BE2C (cell line): ENCODE measurements around the gene ISOC2.

Source experiments
- DNase-seq: peaks from one replicate; pipeline ENCODE4 v3.0.0-alpha.2; 2020
- H3K27me3 ChIP-seq: fragments of 250-450 bp; sonication (Bioruptor Pico); 2 replicates; pipeline ENCODE4 v1.5.1; 2020; ENCODE audit warnings: mild to moderate bottlenecking
- H3K36me3 ChIP-seq: fragments of 250-450 bp; sonication (Bioruptor Pico); 2 replicates; pipeline ENCODE4 v1.5.1; 2020; ENCODE audit warnings: mild to moderate bottlenecking
- H3K4me1 ChIP-seq: fragments of 250-450 bp; sonication (Bioruptor Pico); 2 replicates; pipeline ENCODE4 v1.5.1; 2020
- H3K4me3 ChIP-seq: 2 replicates; pipeline ENCODE4 v1.5.1; 2011; ENCODE audit warnings: low read depth, low read length
- H3K9me3 ChIP-seq: fragments of 250-450 bp; sonication (Bioruptor Pico); 2 replicates; pipeline ENCODE4 v1.5.1; 2020
- CTCF ChIP-seq: IDR thresholded peaks from 2 replicates; pipeline ENCODE4 v1.5.1; 2012; ENCODE audit warnings: mild to moderate bottlenecking, low read depth, low read length

Gene ISOC2

GRCh38 chr19:55483706-55484592, 22.5 kb upstream of the ISOC2 start:
- Histone ChIP-seq H3K27me3 (no peaks in the 10 kb centered on the region), H3K4me3 (peak overlapping the region; percentile 68), H3K9me3 (no peaks in the 10 kb centered on the region), H3K36me3 (peaks cover 6% of the 10 kb centered on the region; the same call in 1 of the 2 replicates), H3K4me1 (peaks cover 20% of the 10 kb centered on the region)
- no peak for TF ChIP-seq CTCF
- DNase-seq: peak; percentile 20

- DNase-seq: no peak
- Histone ChIP-seq H3K36me3 (peaks cover 6% of the 10 kb centered on the region; the same call in 1 of the 2 replicates), H3K27me3 (no peaks in the 10 kb centered on the region), H3K4me1 (peaks cover 17% of the 10 kb centered on the region), H3K4me3 (no peak overlapping the region), H3K9me3 (no peaks in the 10 kb centered on the region)
- no peak for TF ChIP-seq CTCF
Observed at GRCh38 chr19:55482967-55483705, 21.7 kb upstream of the ISOC2 start.

- Histone ChIP-seq H3K9me3 (no peaks in the 10 kb centered on the region), H3K27me3 (no peaks in the 10 kb centered on the region), H3K4me1 (peaks cover 11% of the 10 kb centered on the region), H3K36me3 (peaks cover 6% of the 10 kb centered on the region; the same call in 1 of the 2 replicates), H3K4me3 (no peak overlapping the region)
- TF ChIP-seq CTCF: no peak
- DNase-seq: peak; percentile 10
Observed at GRCh38 chr19:55482156-55482961, 20.9 kb upstream of the ISOC2 start.

- no peak overlapping the region for H3K4me3 ChIP-seq
- no peak for TF ChIP-seq CTCF
- no peaks in the 10 kb centered on the region for H3K9me3 ChIP-seq
- peaks cover 6% of the 10 kb centered on the region; the same call in 1 of the 2 replicates for H3K36me3 ChIP-seq
- no peaks in the 10 kb centered on the region for H3K27me3 ChIP-seq
- DNase-seq: no peak
- peaks cover 6% of the 10 kb centered on the region for H3K4me1 ChIP-seq
Observed at GRCh38 chr19:55481794-55482155, 20.3 kb upstream of the ISOC2 start.

- DNase-seq: no peak
- H3K4me3 ChIP-seq: no peak overlapping the region
- TF ChIP-seq CTCF: no peak
- no peaks in the 10 kb centered on the region for H3K27me3 ChIP-seq
- H3K36me3 ChIP-seq: peaks cover 6% of the 10 kb centered on the region; the same call in 1 of the 2 replicates
- peaks cover 6% of the 10 kb centered on the region for H3K4me1 ChIP-seq
- no peaks in the 10 kb centered on the region for H3K9me3 ChIP-seq
Observed at GRCh38 chr19:55481148-55481793, 19.8 kb upstream of the ISOC2 start.
